ENCODE measurements around the gene GCDH. TPM values are rescaled to one million over a fixed set of nuclear protein-coding genes. Genes with fewer than 3 reads are reported as not detected.

Gene GCDH
- total RNA-seq, 1 experiment from 2014 or later, result 15.6 TPM

DNA sequence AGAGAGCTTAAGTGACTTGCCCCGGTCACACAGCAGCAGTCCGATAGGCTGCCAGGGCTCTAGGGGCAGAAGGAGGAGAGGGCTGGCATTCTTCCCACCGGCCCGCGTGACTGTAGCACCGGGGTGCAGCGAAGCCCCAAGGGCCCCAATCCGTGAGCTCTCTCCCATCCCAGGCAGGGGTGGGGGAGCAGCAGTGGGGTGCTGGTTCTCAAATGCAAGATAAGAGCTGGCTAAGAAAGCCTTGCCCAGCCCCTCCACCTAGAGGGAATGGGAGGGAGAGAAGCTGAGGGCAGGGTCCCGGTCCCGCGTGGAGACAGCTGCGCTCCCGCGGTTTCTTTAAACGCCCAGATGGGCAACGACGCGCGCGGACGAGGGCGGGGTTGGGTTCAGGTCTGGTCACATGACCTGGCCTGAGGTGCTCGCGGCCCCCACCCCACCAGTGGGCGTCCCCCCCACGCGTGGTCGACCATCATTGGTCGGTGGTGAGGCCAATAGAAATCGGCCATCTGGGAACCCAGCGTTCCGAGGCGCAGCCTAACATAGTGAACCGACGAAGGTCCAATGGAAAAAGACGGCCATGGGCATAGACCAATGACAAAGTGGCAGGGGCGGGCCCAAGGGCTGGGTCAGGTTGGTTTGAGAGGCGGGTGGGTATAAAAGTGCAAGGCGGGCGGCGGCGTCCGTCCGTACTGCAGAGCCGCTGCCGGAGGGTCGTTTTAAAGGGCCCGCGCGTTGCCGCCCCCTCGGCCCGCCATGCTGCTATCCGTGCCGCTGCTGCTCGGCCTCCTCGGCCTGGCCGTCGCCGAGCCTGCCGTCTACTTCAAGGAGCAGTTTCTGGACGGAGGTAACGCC, 47.2 kb downstream of the GCDH start, which contains the start of gene CALR:
CALR (plus strand) TSS at position 683 of the 852 bp plus-strand sequence; CDS start at position 754, 71 bp downstream.
- H3K27ac ChIP-seq (ENCODE audit: low read length), result peak within 1 kb of the TSS; percentile 93
- ATAC-seq (peak; percentile 95), DNase-seq (ENCODE audit: low read depth, low spot score) (peak; percentile 91)
- intact Hi-C loops (cut with micrococcal nuclease; ENCODE audit: unreplicated experiment), result no loop called here
- no TSS peak for BruUV-seq (replicated peaks)
- peaks cover 20% of the 10 kb centered on the region for H3K4me1 ChIP-seq (ENCODE audit: control insufficient read depth, insufficient read depth, low read length)
- H3K27me3 ChIP-seq (ENCODE audit: control insufficient read depth, insufficient read depth, low read length), result no peaks in the 10 kb centered on the region
- TF ChIP-seq, protein P1, sequence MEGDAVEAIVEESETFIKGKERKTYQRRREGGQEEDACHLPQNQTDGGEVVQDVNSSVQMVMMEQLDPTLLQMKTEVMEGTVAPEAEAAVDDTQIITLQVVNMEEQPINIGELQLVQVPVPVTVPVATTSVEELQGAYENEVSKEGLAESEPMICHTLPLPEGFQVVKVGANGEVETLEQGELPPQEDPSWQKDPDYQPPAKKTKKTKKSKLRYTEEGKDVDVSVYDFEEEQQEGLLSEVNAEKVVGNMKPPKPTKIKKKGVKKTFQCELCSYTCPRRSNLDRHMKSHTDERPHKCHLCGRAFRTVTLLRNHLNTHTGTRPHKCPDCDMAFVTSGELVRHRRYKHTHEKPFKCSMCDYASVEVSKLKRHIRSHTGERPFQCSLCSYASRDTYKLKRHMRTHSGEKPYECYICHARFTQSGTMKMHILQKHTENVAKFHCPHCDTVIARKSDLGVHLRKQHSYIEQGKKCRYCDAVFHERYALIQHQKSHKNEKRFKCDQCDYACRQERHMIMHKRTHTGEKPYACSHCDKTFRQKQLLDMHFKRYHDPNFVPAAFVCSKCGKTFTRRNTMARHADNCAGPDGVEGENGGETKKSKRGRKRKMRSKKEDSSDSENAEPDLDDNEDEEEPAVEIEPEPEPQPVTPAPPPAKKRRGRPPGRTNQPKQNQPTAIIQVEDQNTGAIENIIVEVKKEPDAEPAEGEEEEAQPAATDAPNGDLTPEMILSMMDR (IDR thresholded peaks at IDR 0.05), result no peak
- peak; percentile 42; the same call in 1 of the 2 replicates for TF ChIP-seq TCF7L2 (IDR thresholded peaks at IDR 0.05; ENCODE audit: low read depth, low read length)
- TF ChIP-seq SIN3A (IDR thresholded peaks at IDR 0.05; ENCODE audit: borderline replicate concordance, insufficient read depth, low read depth, low read length), result peak; percentile 85
- TF ChIP-seq, protein P2, sequence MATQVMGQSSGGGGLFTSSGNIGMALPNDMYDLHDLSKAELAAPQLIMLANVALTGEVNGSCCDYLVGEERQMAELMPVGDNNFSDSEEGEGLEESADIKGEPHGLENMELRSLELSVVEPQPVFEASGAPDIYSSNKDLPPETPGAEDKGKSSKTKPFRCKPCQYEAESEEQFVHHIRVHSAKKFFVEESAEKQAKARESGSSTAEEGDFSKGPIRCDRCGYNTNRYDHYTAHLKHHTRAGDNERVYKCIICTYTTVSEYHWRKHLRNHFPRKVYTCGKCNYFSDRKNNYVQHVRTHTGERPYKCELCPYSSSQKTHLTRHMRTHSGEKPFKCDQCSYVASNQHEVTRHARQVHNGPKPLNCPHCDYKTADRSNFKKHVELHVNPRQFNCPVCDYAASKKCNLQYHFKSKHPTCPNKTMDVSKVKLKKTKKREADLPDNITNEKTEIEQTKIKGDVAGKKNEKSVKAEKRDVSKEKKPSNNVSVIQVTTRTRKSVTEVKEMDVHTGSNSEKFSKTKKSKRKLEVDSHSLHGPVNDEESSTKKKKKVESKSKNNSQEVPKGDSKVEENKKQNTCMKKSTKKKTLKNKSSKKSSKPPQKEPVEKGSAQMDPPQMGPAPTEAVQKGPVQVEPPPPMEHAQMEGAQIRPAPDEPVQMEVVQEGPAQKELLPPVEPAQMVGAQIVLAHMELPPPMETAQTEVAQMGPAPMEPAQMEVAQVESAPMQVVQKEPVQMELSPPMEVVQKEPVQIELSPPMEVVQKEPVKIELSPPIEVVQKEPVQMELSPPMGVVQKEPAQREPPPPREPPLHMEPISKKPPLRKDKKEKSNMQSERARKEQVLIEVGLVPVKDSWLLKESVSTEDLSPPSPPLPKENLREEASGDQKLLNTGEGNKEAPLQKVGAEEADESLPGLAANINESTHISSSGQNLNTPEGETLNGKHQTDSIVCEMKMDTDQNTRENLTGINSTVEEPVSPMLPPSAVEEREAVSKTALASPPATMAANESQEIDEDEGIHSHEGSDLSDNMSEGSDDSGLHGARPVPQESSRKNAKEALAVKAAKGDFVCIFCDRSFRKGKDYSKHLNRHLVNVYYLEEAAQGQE (IDR thresholded peaks at IDR 0.05; ENCODE audit: insufficient read depth in 1 of 2, low read depth in 2 of 2, low read length in 1 of 2), result no peak
- TF ChIP-seq POLR2AphosphoS5 (IDR thresholded peaks at IDR 0.05; ENCODE audit: low read depth, low read length), result peak; percentile 94
- ChIA-PET CTCF (interaction anchor here (0.5 to 0.6 kb wide), 2 partner anchors 16 to 139 kb away, joined by 3 read pairs; no protein-coding TSS in a partner anchor), POLR2A (no interaction called here)
- H3K9me3 ChIP-seq (ENCODE audit: control insufficient read depth, insufficient read depth, low read depth, low read length), result no peaks in the 10 kb centered on the region
- peak within 1 kb of the TSS; percentile 96 to 97 for H3K4me3 ChIP-seq (ENCODE audit: low read depth in 2 of 2, low read length in 2 of 2)
- H3K36me3 ChIP-seq (ENCODE audit: control insufficient read depth, insufficient read depth, low read length), result peaks cover 20% of the 10 kb centered on the region
- in situ Hi-C loops (cut with HindIII; ENCODE audit: low pct_unique_long_range_greater_than_20kb, low sequenced_read_pairs), result no loop called here

DNA sequence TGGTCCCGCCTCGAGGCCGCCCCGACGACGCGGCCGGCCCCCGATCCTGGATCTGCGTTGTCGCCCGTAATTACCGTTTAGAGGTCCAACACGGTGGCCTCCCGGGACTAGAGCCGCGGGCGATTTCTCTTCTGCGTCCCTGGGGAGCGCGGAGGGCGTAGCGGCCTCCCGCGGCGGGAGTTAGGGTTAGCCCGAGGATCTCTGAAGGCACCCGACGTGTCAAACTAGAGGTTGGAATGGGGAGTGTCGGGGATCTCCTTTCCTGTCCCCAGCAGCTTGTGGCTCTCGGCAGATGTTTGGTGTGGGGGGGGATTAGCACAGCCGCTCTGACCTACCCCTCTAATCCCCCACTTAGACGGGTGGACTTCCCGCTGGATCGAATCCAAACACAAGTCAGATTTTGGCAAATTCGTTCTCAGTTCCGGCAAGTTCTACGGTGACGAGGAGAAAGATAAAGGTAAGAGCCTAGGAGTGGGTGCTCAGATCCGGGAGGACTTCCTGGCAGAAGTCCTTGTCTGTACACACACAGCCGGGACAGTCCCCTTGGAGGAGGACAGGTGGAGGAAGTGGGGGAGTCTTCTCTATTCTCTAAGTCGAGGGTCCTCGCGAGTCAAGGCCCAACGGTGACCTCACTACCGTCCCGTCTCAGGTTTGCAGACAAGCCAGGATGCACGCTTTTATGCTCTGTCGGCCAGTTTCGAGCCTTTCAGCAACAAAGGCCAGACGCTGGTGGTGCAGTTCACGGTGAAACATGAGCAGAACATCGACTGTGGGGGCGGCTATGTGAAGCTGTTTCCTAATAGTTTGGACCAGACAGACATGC, 48.0 kb downstream of the GCDH start:
- intact Hi-C loops (cut with micrococcal nuclease; ENCODE audit: unreplicated experiment), result no loop called here
- no peak for TF ChIP-seq POLR2AphosphoS5 (IDR thresholded peaks at IDR 0.05; ENCODE audit: low read depth, low read length)
- no peak; the same call in 1 of the 2 replicates for TF ChIP-seq SIN3A (IDR thresholded peaks at IDR 0.05; ENCODE audit: borderline replicate concordance, insufficient read depth, low read depth, low read length)
- TF ChIP-seq, protein P2 (IDR thresholded peaks at IDR 0.05; ENCODE audit: insufficient read depth in 1 of 2, low read depth in 2 of 2, low read length in 1 of 2), result 0 out of 4 replicates have a peak, but pooled peaks of 1 of the 2 experiments have one; percentile 2
- TF ChIP-seq TCF7L2 (IDR thresholded peaks at IDR 0.05; ENCODE audit: low read depth, low read length), result no peak
- peak overlapping the region; percentile 96 to 97 for H3K4me3 ChIP-seq (ENCODE audit: low read depth in 2 of 2, low read length in 2 of 2)
- BruUV-seq (replicated peaks), result no TSS peak
- H3K9me3 ChIP-seq (ENCODE audit: control insufficient read depth, insufficient read depth, low read depth, low read length), result no peaks in the 10 kb centered on the region
- in situ Hi-C loops (cut with HindIII; ENCODE audit: low pct_unique_long_range_greater_than_20kb, low sequenced_read_pairs), result no loop called here
- CTCF ChIA-PET, result no interaction called here
- no peaks in the 10 kb centered on the region for H3K27me3 ChIP-seq (ENCODE audit: control insufficient read depth, insufficient read depth, low read length)
- no peak for DNase-seq (ENCODE audit: low read depth, low spot score)
- peak; percentile 17; the same call in 1 of the 2 replicates for ATAC-seq
- peaks cover 24% of the 10 kb centered on the region for H3K4me1 ChIP-seq (ENCODE audit: control insufficient read depth, insufficient read depth, low read length)
- POLR2A ChIA-PET, result interaction anchor here (0.6 kb wide), 2 partner anchors 15 to 889 kb away, joined by 3 read pairs; no protein-coding TSS in a partner anchor
- peaks cover 18% of the 10 kb centered on the region for H3K36me3 ChIP-seq (ENCODE audit: control insufficient read depth, insufficient read depth, low read length)
- peak overlapping the region; percentile 93 for H3K27ac ChIP-seq (ENCODE audit: low read length)

All from Panc1 (cell line).